Endothelial cell of umbilical vein (primary cell): ENCODE results near the gene ZBTB40. TPM values are rescaled to one million over a fixed set of nuclear protein-coding genes. Genes with fewer than 3 reads are reported as not detected.

Experiments used
- BruUV-seq: library from RNA; stranded (reverse); fragments of 400-500 nt; replicated peaks from 2 replicates; lab custom pipeline; 2021; lab: Mats Ljungman, UMichigan
- CTCF ChIA-PET: fragments of 300-600, 350-600 bp; sonication (Branson Sonifier 250); formaldehyde crosslinking; loops from one replicate; lab custom pipeline; 2021; ENCODE audit warnings: antibody characterized with exemption, inconsistent platforms; lab: Charles Lee
- POLR2A ChIA-PET: fragments of 300-600, 350-600 bp; sonication (Branson Sonifier 250); formaldehyde crosslinking; loops from one replicate; lab custom pipeline; 2021; ENCODE audit warnings: antibody characterized with exemption, inconsistent platforms; lab: Charles Lee
- DNase-seq: peaks from one replicate; pipeline ENCODE4 v3.0.0-alpha.2; 2011; ENCODE audit warnings: low read depth, low spot score
- FAIRE-seq: peaks from 2 replicates; lab custom pipeline; 2011; peaks lifted over from hg19 to GRCh38; lab: Jason Lieb, UNC
- H2AFZ ChIP-seq: 2 replicates; pipeline ENCODE4 v1.6.0; 2012; ENCODE audit warnings: low read depth, low read length, control low read depth, inconsistent platforms
- H3K27ac ChIP-seq: 2 replicates; pipeline ENCODE4 v1.5.1; 2011; ENCODE audit warnings: low read depth, mild to moderate bottlenecking, control low read depth, low read length, moderate library complexity; ENCODE audit not compliant: insufficient read depth
- H3K27me3 ChIP-seq, 2 experiments: 2 replicates each; pipeline versions ENCODE4 v1.6.0 to v1.6.1; 2011; ENCODE audit warnings: low read length in 2 of 2, mixed read lengths in 1 of 2; ENCODE audit not compliant: control insufficient read depth in 2 of 2, insufficient read depth in 2 of 2
- H3K36me3 ChIP-seq, 2 experiments: 2 replicates in 1 of 2; 3 replicates in 1 of 2; pipeline ENCODE4 v1.5.1; 2011; ENCODE audit warnings: low read length in 2 of 2, mild to moderate bottlenecking in 1 of 2, moderate library complexity in 1 of 2; ENCODE audit not compliant: control insufficient read depth in 2 of 2, insufficient read depth in 2 of 2; ENCODE audit errors: extremely low read depth in 1 of 2
- H3K4me1 ChIP-seq: 3 replicates; pipeline ENCODE4 v1.5.1; 2011; ENCODE audit warnings: mild to moderate bottlenecking, low read length; ENCODE audit not compliant: control insufficient read depth, insufficient read depth; ENCODE audit errors: extremely low read depth
- H3K4me2 ChIP-seq: 2 replicates; pipeline ENCODE4 v1.6.1; 2011; ENCODE audit warnings: low read length, control low read depth, mixed read lengths; ENCODE audit not compliant: insufficient read depth
- H3K4me3 ChIP-seq, 3 experiments: fragments of 200-600 bp in 1 of 3; sonication (generic), shearing (Covaris generic) in 1 of 3; replicated peaks in 1 of 3; 2 replicates each; pipeline ENCODE4 v1.5.1; 2011 to 2016; ENCODE audit warnings: control low read depth in 3 of 3, low read length in 3 of 3, mild to moderate bottlenecking in 2 of 3, inconsistent platforms in 1 of 3, low read depth in 1 of 3, moderate library complexity in 1 of 3; ENCODE audit not compliant: insufficient read depth in 1 of 3
- H3K79me2 ChIP-seq: 2 replicates; pipeline ENCODE4 v1.6.0; 2012; ENCODE audit warnings: low read length, inconsistent platforms; ENCODE audit not compliant: control insufficient read depth, insufficient read depth
- H3K9ac ChIP-seq: replicated peaks from 2 replicates; pipeline ENCODE3; 2011; ENCODE audit warnings: low read length, control low read depth; ENCODE audit not compliant: insufficient read depth; ENCODE audit errors: extremely low read depth
- H3K9me1 ChIP-seq: replicated peaks from 3 replicates; pipeline ENCODE4 v1.6.0; 2011; ENCODE audit warnings: mild to moderate bottlenecking, low read length; ENCODE audit not compliant: control insufficient read depth, insufficient read depth; ENCODE audit errors: extremely low read depth
- H3K9me3 ChIP-seq: replicated peaks from 2 replicates; pipeline ENCODE4 v1.5.1; 2012; ENCODE audit warnings: low read length, inconsistent platforms; ENCODE audit not compliant: control insufficient read depth, insufficient read depth
- H4K20me1 ChIP-seq: replicated peaks from 2 replicates; pipeline ENCODE3; 2011; ENCODE audit warnings: mild to moderate bottlenecking, low read length; ENCODE audit not compliant: control insufficient read depth, insufficient read depth; ENCODE audit errors: extremely low read depth
- CTCF ChIP-seq, 2 donors: IDR thresholded peaks; 1 replicate in 1 of 2; 2 replicates in 1 of 2; pipeline ENCODE4 v1.5.1; 2011; ENCODE audit warnings: low read length in 2 of 2, mild to moderate bottlenecking in 2 of 2, moderate library complexity in 2 of 2, control low read depth in 1 of 2, inconsistent platforms in 1 of 2, low read depth in 1 of 2; ENCODE audit not compliant: insufficient read depth in 1 of 2; ENCODE audit errors: extremely low read depth in 1 of 2
- EZH2 ChIP-seq: IDR thresholded peaks from 2 replicates; pipeline ENCODE4 v1.6.1; 2012; ENCODE audit warnings: borderline replicate concordance, low read depth, mild to moderate bottlenecking, moderate library complexity, low read length, inconsistent platforms; ENCODE audit not compliant: severe bottlenecking
- FOS ChIP-seq: IDR thresholded peaks from 2 replicates; pipeline ENCODE4 v1.6.1; 2011; ENCODE audit warnings: mild to moderate bottlenecking, low read length, moderate library complexity, borderline replicate concordance; ENCODE audit not compliant: insufficient read depth
- GATA2 ChIP-seq: IDR thresholded peaks from 2 replicates; pipeline ENCODE4 v1.7.0; 2011; ENCODE audit warnings: low read depth, mild to moderate bottlenecking, moderate library complexity, mixed read lengths, low read length; ENCODE audit not compliant: insufficient read length, insufficient read depth
- JUN ChIP-seq: IDR thresholded peaks from 2 replicates; pipeline ENCODE4 v1.6.1; 2011; ENCODE audit warnings: borderline replicate concordance, low read depth; ENCODE audit not compliant: insufficient read length, insufficient read depth
- MAX ChIP-seq: IDR thresholded peaks from 2 replicates; pipeline ENCODE4 v1.6.1; 2011; ENCODE audit not compliant: insufficient read depth, insufficient read length
- MYC ChIP-seq: IDR thresholded peaks from one replicate; pipeline ENCODE4 v1.6.1; 2011; ENCODE audit warnings: mild to moderate bottlenecking, low read depth, low read length
- POLR2A ChIP-seq: IDR thresholded peaks from 2 replicates; pipeline ENCODE4 v1.6.1; 2012; ENCODE audit warnings: low read depth, mild to moderate bottlenecking, control low read depth, low read length
- POLR2AphosphoS5 ChIP-seq: IDR thresholded peaks from 2 replicates; pipeline ENCODE4 v1.6.1; 2012; ENCODE audit warnings: low read depth, mild to moderate bottlenecking, control low read depth, low read length, moderate library complexity; ENCODE audit not compliant: insufficient read depth
- dilution Hi-C: fragments of 300-500 bp; cut with MboI; formaldehyde crosslinking; loops from one replicate; pipeline ENCODE4 v1.15.0; 2019; ENCODE audit warnings: low sequenced_read_pairs; ENCODE audit not compliant: extremely low pct_ligation_motif_present
- intact Hi-C: fragments of 100-400 bp; cut with micrococcal nuclease; formaldehyde crosslinking; loops from one replicate; pipeline ENCODE4 v1.10.0; 2022
- polyA plus RNA-seq, 4 experiments: library from polyadenylated mRNA; depleted of rRNA in 3 of 4; stranded (reverse) in 3 of 4; unstranded in 1 of 4; fragments of >200 nt; gene quantifications; 2 replicates each; pipeline versions ENCODE4 v1.2.1 to v1.2.3, GENCODE V29; 2011 to 2012; ENCODE audit warnings: missing spikeins in 1 of 4
- total RNA-seq: library from RNA; stranded (reverse); gene quantifications from 2 replicates; pipeline ENCODE4 v1.2.3, GENCODE V29; 2021

The ZBTB40 gene
- total and polyA plus RNA-seq, 2 donors (not counting 3 experiments of a cell fraction or from before 2014, with no cell fraction given): 12.3 to 21.3 TPM

- Histone ChIP-seq H3K4me1 (peaks cover 6% of the 10 kb centered on the region), H3K27me3 (no peaks in the 10 kb centered on the region), H3K79me2 (no peaks in the 10 kb centered on the region), H3K4me3 (no peak overlapping the region), H3K9ac (no peak overlapping the region), H3K27ac (no peak overlapping the region), H3K4me2 (no peak overlapping the region), H3K9me3 (no peaks in the 10 kb centered on the region), H3K36me3 (peaks cover 2 to 32% of the 10 kb centered on the region in 2 experiments), H3K9me1 (no peaks in the 10 kb centered on the region), H2AFZ (no peak overlapping the region), H4K20me1 (no peaks in the 10 kb centered on the region)
- dilution Hi-C loops: no loop called here
- FAIRE-seq (no peak), DNase-seq (no peak)
- CTCF ChIA-PET: no interaction called here
- intact Hi-C loops: no loop called here
- POLR2A ChIA-PET: no interaction called here
- no TSS peak for BruUV-seq
- TF ChIP-seq GATA2 (no peak), EZH2 (no peak), MYC (no peak)
Observed at GRCh38 chr1:22526098-22526497, 74.4 kb downstream of the ZBTB40 start.

- H4K20me1 ChIP-seq: no peaks in the 10 kb centered on the region
- BruUV-seq: no TSS peak
- no peak overlapping the region for H3K4me2 ChIP-seq
- ChIA-PET CTCF (no interaction called here), POLR2A (no interaction called here)
- no peak overlapping the region for H3K27ac ChIP-seq
- H3K9me1 ChIP-seq: no peaks in the 10 kb centered on the region
- H3K79me2 ChIP-seq: no peaks in the 10 kb centered on the region
- TF ChIP-seq POLR2A (no peak), CTCF (IDR thresholded peaks at IDR 0.05; ENCODE audit: extremely low read depth in 1 of 2, insufficient read depth in 1 of 2, low read depth in 1 of 2, low read length in 2 of 2) (no peak), JUN (no peak), FOS (no peak), MYC (no peak), MAX (no peak), GATA2 (no peak), POLR2AphosphoS5 (no peak), EZH2 (no peak)
- no peak overlapping the region for H3K9ac ChIP-seq
- peaks cover 6% of the 10 kb centered on the region for H3K4me1 ChIP-seq
- H2AFZ ChIP-seq: no peak overlapping the region
- FAIRE-seq: no peak
- H3K27me3 ChIP-seq: no peaks in the 10 kb centered on the region
- H3K36me3 ChIP-seq: peaks cover 2 to 28% of the 10 kb centered on the region in 2 experiments
- dilution Hi-C loops (no loop called here), intact Hi-C loops (no loop called here)
- H3K9me3 ChIP-seq: no peaks in the 10 kb centered on the region
- no peak overlapping the region for H3K4me3 ChIP-seq
- no peak for DNase-seq
Observed at GRCh38 chr1:22526677-22527076, 75.0 kb downstream of the ZBTB40 start.
